ENCODE measurements around the gene DOCK4. TPM values are rescaled to one million over a fixed set of nuclear protein-coding genes. Genes with fewer than 3 reads are reported as not detected.
A peak's percentile ranks its signal among the peaks of the same experiment; 100 is the strongest.

The DOCK4 gene
- total and polyA plus RNA-seq, 9 donors = 8.2 to 14.0 (median 10.0) TPM

GRCh38 chr7:111682588-111683340 lies 523.4 kb downstream of the DOCK4 start:
- H3K36me3 ChIP-seq (ENCODE audit: control insufficient read depth, insufficient read depth, low read length) = no peaks in the 10 kb centered on the region
- no peak overlapping the region for H3K27ac ChIP-seq (ENCODE audit: low read length)
- no peaks in the 10 kb centered on the region for H3K27me3 ChIP-seq (ENCODE audit: control insufficient read depth, insufficient read depth, low read length)
- no peak for DNase-seq
- H3K9me3 ChIP-seq (replicated peaks; ENCODE audit: control insufficient read depth, low read depth, low read length) = no peaks in the 10 kb centered on the region
- no peak overlapping the region for H3K4me3 ChIP-seq (ENCODE audit: low read length)
- H3K4me1 ChIP-seq (ENCODE audit: control insufficient read depth, insufficient read depth, low read length) = no peaks in the 10 kb centered on the region
- WGBS (ENCODE audit: insufficient coverage) = no CpG with 5 or more reads among the region's 8 CpGs

- H3K27me3 ChIP-seq (ENCODE audit: control insufficient read depth, insufficient read depth, low read length) = no peaks in the 10 kb centered on the region
- no peak overlapping the region for H3K4me3 ChIP-seq (ENCODE audit: low read length)
- 93% methylated on average over 2 of the region's 3 CpGs for WGBS (ENCODE audit: insufficient coverage)
- no peak for DNase-seq
- no peak overlapping the region for H3K27ac ChIP-seq (ENCODE audit: low read length)
- H3K9me3 ChIP-seq (replicated peaks; ENCODE audit: control insufficient read depth, low read depth, low read length) = no peaks in the 10 kb centered on the region
- no peaks in the 10 kb centered on the region for H3K36me3 ChIP-seq (ENCODE audit: control insufficient read depth, insufficient read depth, low read length)
- H3K4me1 ChIP-seq (ENCODE audit: control insufficient read depth, insufficient read depth, low read length) = no peaks in the 10 kb centered on the region
These were observed 525.0 kb downstream of the DOCK4 start for GRCh38 chr7:111681242-111681641.

GRCh38 chr7:111678986-111679385 lies 527.2 kb downstream of the DOCK4 start:
- Histone ChIP-seq H3K4me1 (ENCODE audit: control insufficient read depth, insufficient read depth, low read length) (no peaks in the 10 kb centered on the region), H3K36me3 (ENCODE audit: control insufficient read depth, insufficient read depth, low read length) (no peaks in the 10 kb centered on the region), H3K27me3 (ENCODE audit: control insufficient read depth, insufficient read depth, low read length) (no peaks in the 10 kb centered on the region), H3K27ac (ENCODE audit: low read length) (no peak overlapping the region), H3K4me3 (ENCODE audit: low read length) (no peak overlapping the region), H3K9me3 (replicated peaks; ENCODE audit: control insufficient read depth, low read depth, low read length) (no peaks in the 10 kb centered on the region)
- 100% methylated on average over 2 of the region's 2 CpGs for WGBS (ENCODE audit: insufficient coverage)
- no peak for DNase-seq

- DNase-seq = no peak
- H3K27me3 ChIP-seq (ENCODE audit: control insufficient read depth, insufficient read depth, low read length) = no peaks in the 10 kb centered on the region
These were observed 527.9 kb downstream of the DOCK4 start for GRCh38 chr7:111678281-111678680.

GRCh38 chr7:111677848-111678247 lies 528.4 kb downstream of the DOCK4 start:
- H3K36me3 ChIP-seq (ENCODE audit: control insufficient read depth, insufficient read depth, low read length) = no peaks in the 10 kb centered on the region
- H3K27me3 ChIP-seq (ENCODE audit: control insufficient read depth, insufficient read depth, low read length) = no peaks in the 10 kb centered on the region
- H3K9me3 ChIP-seq (replicated peaks; ENCODE audit: control insufficient read depth, low read depth, low read length) = no peaks in the 10 kb centered on the region
- no peak for DNase-seq
- H3K4me3 ChIP-seq (ENCODE audit: low read length) = no peak overlapping the region
- H3K27ac ChIP-seq (ENCODE audit: low read length) = no peak overlapping the region
- H3K4me1 ChIP-seq (ENCODE audit: control insufficient read depth, insufficient read depth, low read length) = no peaks in the 10 kb centered on the region

More at GRCh38 chr7:111678281-111678680, 527.9 kb downstream of the DOCK4 start:
- Histone ChIP-seq H3K9me3 (replicated peaks; ENCODE audit: control insufficient read depth, low read depth, low read length) (no peaks in the 10 kb centered on the region), H3K36me3 (ENCODE audit: control insufficient read depth, insufficient read depth, low read length) (no peaks in the 10 kb centered on the region), H3K4me3 (ENCODE audit: low read length) (no peak overlapping the region), H3K4me1 (ENCODE audit: control insufficient read depth, insufficient read depth, low read length) (no peaks in the 10 kb centered on the region), H3K27ac (ENCODE audit: low read length) (no peak overlapping the region)
- 88% methylated on average over 2 of the region's 3 CpGs for WGBS (ENCODE audit: insufficient coverage)

- Histone ChIP-seq H3K27me3 (ENCODE audit: control insufficient read depth, insufficient read depth, low read length) (no peaks in the 10 kb centered on the region), H3K4me3 (ENCODE audit: low read length) (no peak overlapping the region), H3K4me1 (ENCODE audit: control insufficient read depth, insufficient read depth, low read length) (no peaks in the 10 kb centered on the region), H3K36me3 (ENCODE audit: control insufficient read depth, insufficient read depth, low read length) (no peaks in the 10 kb centered on the region), H3K9me3 (replicated peaks; ENCODE audit: control insufficient read depth, low read depth, low read length) (no peaks in the 10 kb centered on the region), H3K27ac (ENCODE audit: low read length) (no peak overlapping the region)
- DNase-seq = peak; percentile 64
- no CpG with 5 or more reads among the region's 2 CpGs for WGBS (ENCODE audit: insufficient coverage)
These were observed 529.4 kb downstream of the DOCK4 start for GRCh38 chr7:111676811-111677210.

Other genes starting within 250 kb of the DOCK4 start
- gene ZNF277, start 296 bp upstream of the DOCK4 start, total RNA-seq = 29.8 TPM
- gene ZNF277, start 296 bp upstream of the DOCK4 start, polyA plus RNA-seq (ENCODE audit: insufficient read depth in 1 of 8, insufficient read length in 8 of 8, low replicate concordance in 1 of 8) = 10 to 100 TPM; 17.7 to 26.1 (median 22.8) TPM
- gene IFRD1, start 244.1 kb upstream of the DOCK4 start, total RNA-seq = 27.0 TPM
- gene IFRD1, start 244.1 kb upstream of the DOCK4 start, polyA plus RNA-seq (ENCODE audit: insufficient read depth in 1 of 8, insufficient read length in 8 of 8, low replicate concordance in 1 of 8) = 10 to 100 TPM; 21.2 to 28.7 (median 24.4) TPM